Measurements from ENCODE around the gene DHX58.

DHX58 gene

DNA sequence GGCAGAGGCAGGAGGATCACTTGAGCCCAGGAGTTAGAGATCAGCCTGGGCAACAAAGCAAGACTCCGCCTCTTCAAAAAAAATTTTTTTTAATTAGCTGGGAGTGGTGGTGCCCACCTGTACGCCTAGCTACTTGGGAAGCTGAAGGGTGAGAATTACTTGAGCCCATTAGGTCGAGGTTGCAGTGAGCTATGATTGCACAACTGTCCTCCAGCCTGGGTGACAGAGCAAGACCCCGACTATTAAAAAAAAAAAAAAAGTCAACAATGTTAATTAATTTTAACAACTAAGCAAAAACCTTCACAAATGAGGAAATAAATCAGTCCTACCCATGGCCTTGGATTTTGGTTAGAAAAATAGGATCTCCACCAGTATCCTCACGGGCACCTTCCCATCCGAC lies 5.4 kb downstream of the DHX58 start:
- no peak overlapping the region for H3K9ac ChIP-seq (ENCODE audit: low read length)
- H3K27ac ChIP-seq (ENCODE audit: low read length) = no peak overlapping the region
- H3K27me3 ChIP-seq (ENCODE audit: low read depth, low read length) = no peaks in the 10 kb centered on the region
- H3K9me3 ChIP-seq (ENCODE audit: insufficient read depth, low read length) = no peaks in the 10 kb centered on the region
- no peaks in the 10 kb centered on the region for H4K20me1 ChIP-seq (ENCODE audit: insufficient read depth, low read length)
- H3K36me3 ChIP-seq (replicated peaks; ENCODE audit: low read depth, low read length) = no peaks in the 10 kb centered on the region
- peak overlapping the region; percentile 45 for H3K4me3 ChIP-seq (ENCODE audit: low read length)
- TF ChIP-seq CTCF (IDR thresholded peaks at IDR 0.05; ENCODE audit: low read depth, low read length) (no peak), EZH2phosphoT487 (IDR thresholded peaks at IDR 0.05; ENCODE audit: low read depth) (no peak)
- H3K4me2 ChIP-seq (ENCODE audit: low read length) = peak overlapping the region; percentile 37
- H3K79me2 ChIP-seq (ENCODE audit: low read length) = no peaks in the 10 kb centered on the region
- peaks cover 10% of the 10 kb centered on the region for H3K4me1 ChIP-seq (ENCODE audit: low read length)
- no peak overlapping the region for H2AFZ ChIP-seq (ENCODE audit: low read depth, low read length)

GRCh38 chr17:42106009-42106408 lies 6.5 kb downstream of the DHX58 start:
- Histone ChIP-seq H3K9ac (ENCODE audit: low read length) (no peak overlapping the region), H3K9me3 (ENCODE audit: insufficient read depth, low read length) (no peaks in the 10 kb centered on the region), H3K27me3 (ENCODE audit: low read depth, low read length) (no peaks in the 10 kb centered on the region), H4K20me1 (ENCODE audit: insufficient read depth, low read length) (no peaks in the 10 kb centered on the region), H3K4me2 (ENCODE audit: low read length) (no peak overlapping the region), H3K36me3 (replicated peaks; ENCODE audit: low read depth, low read length) (no peaks in the 10 kb centered on the region), H3K4me3 (ENCODE audit: low read length) (no peak overlapping the region), H3K79me2 (ENCODE audit: low read length) (no peaks in the 10 kb centered on the region), H2AFZ (ENCODE audit: low read depth, low read length) (no peak overlapping the region), H3K4me1 (ENCODE audit: low read length) (peaks cover 11% of the 10 kb centered on the region), H3K27ac (ENCODE audit: low read length) (no peak overlapping the region)
- no peak for TF ChIP-seq EZH2phosphoT487 (IDR thresholded peaks at IDR 0.05; ENCODE audit: low read depth)
- no peak for TF ChIP-seq CTCF (IDR thresholded peaks at IDR 0.05; ENCODE audit: low read depth, low read length)

DNA sequence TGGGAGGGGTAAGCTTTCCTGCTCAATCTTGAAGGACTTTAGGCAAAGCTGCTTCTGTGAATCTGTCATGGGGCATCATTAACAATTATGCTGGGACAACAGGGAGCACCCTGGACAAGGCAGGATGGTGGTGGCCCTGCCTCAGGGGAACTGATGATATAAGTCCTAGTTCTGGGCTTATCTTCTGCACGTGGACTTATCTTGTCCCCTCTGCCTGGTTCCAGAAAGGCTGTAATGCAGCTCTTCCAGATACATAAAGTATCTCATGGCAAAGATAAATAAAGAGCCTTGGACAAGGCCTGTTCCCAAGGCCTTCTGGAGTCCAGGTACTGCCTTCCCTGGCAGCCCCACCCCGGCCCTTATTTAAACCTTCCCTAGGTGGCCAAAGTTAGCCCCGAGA lies 8.2 kb downstream of the DHX58 start:
- Histone ChIP-seq H3K4me2 (ENCODE audit: low read length) (no peak overlapping the region), H3K36me3 (replicated peaks; ENCODE audit: low read depth, low read length) (no peaks in the 10 kb centered on the region), H3K27me3 (ENCODE audit: low read depth, low read length) (no peaks in the 10 kb centered on the region), H3K9me3 (ENCODE audit: insufficient read depth, low read length) (no peaks in the 10 kb centered on the region), H2AFZ (ENCODE audit: low read depth, low read length) (no peak overlapping the region), H3K79me2 (ENCODE audit: low read length) (no peaks in the 10 kb centered on the region), H4K20me1 (ENCODE audit: insufficient read depth, low read length) (no peaks in the 10 kb centered on the region), H3K4me1 (ENCODE audit: low read length) (peaks cover 16% of the 10 kb centered on the region), H3K27ac (ENCODE audit: low read length) (no peak overlapping the region), H3K9ac (ENCODE audit: low read length) (no peak overlapping the region), H3K4me3 (ENCODE audit: low read length) (no peak overlapping the region)
- TF ChIP-seq EZH2phosphoT487 (IDR thresholded peaks at IDR 0.05; ENCODE audit: low read depth) (no peak), CTCF (IDR thresholded peaks at IDR 0.05; ENCODE audit: low read depth, low read length) (no peak)

- Histone ChIP-seq H3K4me1 (ENCODE audit: low read length) (peaks cover 24% of the 10 kb centered on the region), H3K9me3 (ENCODE audit: insufficient read depth, low read length) (no peaks in the 10 kb centered on the region), H3K27ac (ENCODE audit: low read length) (no peak overlapping the region), H3K4me3 (ENCODE audit: low read length) (no peak overlapping the region), H3K36me3 (replicated peaks; ENCODE audit: low read depth, low read length) (no peaks in the 10 kb centered on the region), H4K20me1 (ENCODE audit: insufficient read depth, low read length) (no peaks in the 10 kb centered on the region), H3K9ac (ENCODE audit: low read length) (no peak overlapping the region), H2AFZ (ENCODE audit: low read depth, low read length) (no peak overlapping the region), H3K4me2 (ENCODE audit: low read length) (no peak overlapping the region), H3K27me3 (ENCODE audit: low read depth, low read length) (no peaks in the 10 kb centered on the region), H3K79me2 (ENCODE audit: low read length) (no peaks in the 10 kb centered on the region)
- no peak for TF ChIP-seq CTCF (IDR thresholded peaks at IDR 0.05; ENCODE audit: low read depth, low read length)
- no peak for TF ChIP-seq EZH2phosphoT487 (IDR thresholded peaks at IDR 0.05; ENCODE audit: low read depth)
Observed at GRCh38 chr17:42103221-42103954, 9.1 kb downstream of the DHX58 start.
